Measurements from ENCODE around the gene HORMAD2.
"Not testable (repeated sequence)": the region's sequence is repeated elsewhere in the genome, so short reads cannot be mapped to it uniquely, and the experiment has no call there.

The HORMAD2 gene

DNA sequence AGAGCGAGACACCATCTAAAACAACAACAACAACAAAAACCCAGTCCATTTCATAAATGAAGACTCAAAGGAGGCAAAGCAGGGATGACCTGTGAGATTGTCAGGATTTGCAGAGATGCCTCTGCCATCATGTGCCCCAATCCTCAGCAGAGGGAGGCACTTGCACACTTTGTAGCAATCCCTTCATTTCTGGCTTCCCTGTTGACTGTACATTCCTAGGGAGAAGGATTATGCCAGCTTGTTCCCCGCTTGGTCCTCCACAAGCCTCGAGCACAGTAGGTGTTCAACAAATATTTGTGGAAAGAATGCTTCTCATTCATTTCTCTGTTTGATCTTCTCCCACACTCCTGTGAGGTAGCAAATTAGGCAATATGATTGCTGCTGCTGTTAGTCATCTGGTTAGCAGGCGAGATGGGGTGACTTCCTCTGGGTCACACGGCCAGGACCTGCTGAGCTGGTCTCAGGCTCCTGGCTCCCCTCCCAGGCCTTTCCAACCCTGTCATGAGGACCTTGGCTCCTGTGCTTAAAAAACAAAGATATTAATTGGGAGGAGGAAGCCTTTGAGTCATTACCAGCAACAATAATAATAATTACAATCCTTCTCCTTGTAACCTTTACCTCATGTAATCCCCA is 132.2 kb downstream of the HORMAD2 start:
- DNase-seq = no peak

GRCh38 chr22:30212996-30213441 is 132.8 kb downstream of the HORMAD2 start:
- DNase-seq = no peak

DNA sequence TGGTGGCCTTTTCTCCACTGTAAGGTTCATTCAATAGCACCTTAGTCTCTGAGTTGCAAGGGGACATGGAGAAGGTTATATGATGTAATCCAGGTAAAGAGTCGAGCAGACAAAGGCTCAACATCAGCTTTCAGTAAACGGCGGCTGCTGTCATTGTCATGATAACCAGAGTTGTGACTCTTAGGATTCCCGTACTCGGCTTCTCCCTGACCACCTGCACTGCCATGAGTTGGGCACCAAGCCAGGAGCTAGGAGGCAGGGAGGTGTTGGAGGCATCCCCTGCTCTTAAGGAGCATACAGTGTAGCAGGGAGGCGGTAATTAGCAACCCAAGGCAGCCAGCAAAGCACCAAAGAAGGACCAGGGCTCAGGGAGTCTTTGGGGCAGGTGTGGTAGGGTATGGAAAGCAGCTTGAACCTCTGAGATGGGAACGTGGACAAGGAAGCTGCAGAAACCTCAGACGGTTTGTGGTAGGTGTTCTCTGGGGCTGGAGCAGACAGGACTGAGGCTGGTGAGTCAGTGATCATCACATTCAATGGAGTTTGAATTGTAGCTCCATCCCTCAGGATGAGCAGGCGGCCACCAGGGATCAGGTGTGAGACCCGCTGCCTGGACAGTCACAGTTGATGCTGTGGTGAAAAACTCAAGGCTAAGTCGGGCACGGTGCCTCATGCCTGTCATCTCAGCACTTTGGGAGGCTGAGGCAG is 134.6 kb downstream of the HORMAD2 start:
- DNase-seq = no peak

DNA sequence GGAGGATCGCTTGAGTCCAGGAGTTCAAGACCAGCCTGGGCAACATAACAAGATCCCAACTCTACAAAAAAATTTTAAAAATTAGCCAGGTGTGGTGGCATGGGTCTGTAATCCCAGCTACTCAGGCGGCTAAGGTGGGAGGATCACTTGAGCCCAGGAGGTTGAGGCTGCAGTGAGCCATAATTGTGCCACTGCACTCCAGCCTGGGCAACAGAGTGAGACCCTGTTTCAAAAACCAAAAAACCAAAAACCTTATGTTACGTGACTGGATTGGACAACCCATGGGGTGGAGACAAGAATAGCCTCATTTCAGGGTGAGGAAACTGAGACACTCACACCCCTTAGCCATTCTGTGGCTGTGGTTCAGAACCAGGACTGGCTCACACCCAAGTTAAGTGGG is 136.0 kb downstream of the HORMAD2 start:
- not testable (repeated sequence) for DNase-seq

- DNase-seq = no peak
Observed at GRCh38 chr22:30216710-30217109, 136.4 kb downstream of the HORMAD2 start.

DNA sequence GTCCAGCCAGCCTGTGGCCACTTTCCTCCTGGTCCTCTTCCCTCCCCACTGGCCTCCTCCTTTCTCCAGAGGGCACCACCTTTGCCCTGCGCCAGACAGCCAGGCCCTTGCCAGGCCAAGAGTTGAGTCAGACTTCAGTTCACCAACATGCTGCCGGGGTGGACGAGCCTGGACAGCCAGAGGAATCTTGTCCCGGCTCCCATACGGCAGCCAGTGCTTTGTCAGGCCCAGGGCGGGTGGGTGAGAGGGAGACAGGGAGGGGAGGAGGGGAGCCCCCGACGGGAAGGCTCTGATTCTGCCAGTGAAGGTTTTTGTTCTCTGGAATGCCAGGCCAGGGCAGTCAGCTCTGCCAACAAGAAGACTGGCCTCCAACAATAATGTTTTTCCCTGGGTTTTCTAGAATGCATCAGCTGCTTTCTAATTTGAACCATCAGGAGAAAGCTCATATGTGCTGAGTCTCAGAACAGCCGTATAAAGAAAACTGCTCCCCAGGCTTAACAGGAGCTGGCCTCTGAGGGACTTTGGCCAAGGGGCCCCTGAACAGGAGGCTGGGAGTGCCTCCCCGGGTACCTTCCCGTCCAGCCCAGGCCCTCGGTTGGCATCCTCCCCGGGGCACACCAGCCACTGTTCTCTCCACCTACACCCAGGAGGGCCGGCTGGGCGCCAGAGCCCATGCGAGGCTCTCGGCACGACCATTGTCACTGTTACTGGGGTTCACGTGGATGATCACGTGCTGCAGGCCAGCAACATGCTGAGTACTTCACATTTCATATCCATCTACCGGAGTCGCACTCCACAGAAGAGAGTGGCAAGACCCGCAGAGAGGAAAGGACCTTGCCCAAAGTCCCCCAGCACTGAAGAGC is 137.7 kb downstream of the HORMAD2 start:
- DNase-seq = no peak

DNA sequence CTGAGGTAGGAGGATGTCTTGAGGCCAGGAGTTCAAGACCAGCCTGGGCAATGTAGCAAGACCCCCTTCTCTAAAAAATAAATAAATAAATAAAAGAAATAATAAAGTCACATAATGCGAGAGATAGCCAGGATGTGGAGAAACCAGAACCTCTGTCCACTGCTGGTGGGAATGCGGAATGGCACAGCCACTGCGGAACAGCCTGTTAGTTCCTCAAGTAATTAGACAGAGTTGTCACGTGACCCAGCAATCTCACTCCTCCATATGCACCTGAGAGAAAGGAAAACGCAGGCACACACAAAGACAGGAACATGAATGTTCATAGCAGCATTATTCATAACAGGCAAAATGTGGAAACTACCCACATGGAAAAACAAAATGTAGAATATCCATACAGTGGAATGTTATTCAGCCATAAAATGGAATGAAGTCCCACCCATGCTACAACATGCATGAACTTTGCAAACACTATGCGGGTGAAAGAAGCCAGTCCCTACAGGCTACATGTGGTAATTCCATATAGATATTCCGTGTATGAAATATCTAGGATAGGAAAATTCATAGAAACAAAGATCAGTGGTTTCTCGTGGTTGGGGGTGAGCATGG is 138.9 kb downstream of the HORMAD2 start:
- no peak for DNase-seq

DNA sequence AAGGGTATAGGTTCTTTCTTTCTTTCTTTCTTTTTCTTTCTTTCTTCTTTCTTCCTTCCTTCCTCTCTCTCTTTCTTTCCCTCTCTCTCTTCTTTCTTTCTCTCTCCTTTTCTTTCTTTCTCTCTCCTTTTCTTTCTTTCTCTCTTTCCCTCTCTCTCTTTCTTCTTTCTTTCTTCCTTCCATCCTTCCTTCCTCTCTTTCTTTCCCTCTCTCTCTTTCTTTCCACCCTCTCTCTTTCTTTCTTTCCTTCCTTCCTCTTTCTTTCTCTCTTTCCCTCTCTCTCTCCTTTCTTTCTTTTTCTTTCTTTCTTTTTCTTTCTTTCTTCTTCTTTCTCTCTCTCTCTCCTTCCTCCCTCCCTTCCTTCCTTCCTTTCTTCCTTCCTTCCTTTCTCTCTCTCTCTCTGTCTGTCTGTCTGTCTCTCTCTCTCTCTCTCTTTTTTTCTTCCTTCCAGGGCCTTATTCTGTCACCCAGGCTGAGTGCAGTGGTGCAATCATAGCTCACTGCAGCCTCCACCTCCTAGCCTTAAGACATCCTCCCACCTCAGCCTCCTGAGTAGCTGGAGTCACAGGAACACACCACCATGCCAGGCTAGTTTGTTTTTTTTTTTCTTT is 139.5 kb downstream of the HORMAD2 start:
- no peak for DNase-seq

- DNase-seq = no peak
Observed at GRCh38 chr22:30220338-30221012, 140.2 kb downstream of the HORMAD2 start.

GRCh38 chr22:30221121-30221992 is 141.1 kb downstream of the HORMAD2 start:
- no peak for DNase-seq

- no peak for DNase-seq
Observed at GRCh38 chr22:30222321-30222720, 142.1 kb downstream of the HORMAD2 start.

DNA sequence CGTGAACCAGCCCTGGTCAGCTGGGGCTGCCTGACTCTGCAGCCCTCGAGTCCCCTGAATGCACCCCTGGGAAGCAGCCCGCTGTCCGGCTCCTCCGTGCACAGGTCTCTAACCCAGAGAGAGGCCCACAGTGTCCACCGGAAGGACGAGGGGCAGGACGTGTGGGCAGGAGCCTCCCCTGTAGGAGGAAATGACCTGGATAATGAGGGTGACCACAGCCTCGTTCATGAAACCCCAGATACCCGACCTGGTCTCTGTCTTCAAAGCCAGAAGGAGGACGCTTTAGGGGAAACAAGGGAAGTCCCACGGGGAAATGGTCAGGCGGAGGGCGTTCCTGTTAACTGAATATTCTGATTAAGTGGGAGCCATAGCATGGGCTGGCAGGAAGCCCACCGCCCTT is 143.0 kb downstream of the HORMAD2 start:
- DNase-seq = no peak

- DNase-seq = no peak
Observed at GRCh38 chr22:30224161-30224857, 144.0 kb downstream of the HORMAD2 start.

GRCh38 chr22:30225220-30225927 is 145.1 kb downstream of the HORMAD2 start:
- DNase-seq = no peak

DNA sequence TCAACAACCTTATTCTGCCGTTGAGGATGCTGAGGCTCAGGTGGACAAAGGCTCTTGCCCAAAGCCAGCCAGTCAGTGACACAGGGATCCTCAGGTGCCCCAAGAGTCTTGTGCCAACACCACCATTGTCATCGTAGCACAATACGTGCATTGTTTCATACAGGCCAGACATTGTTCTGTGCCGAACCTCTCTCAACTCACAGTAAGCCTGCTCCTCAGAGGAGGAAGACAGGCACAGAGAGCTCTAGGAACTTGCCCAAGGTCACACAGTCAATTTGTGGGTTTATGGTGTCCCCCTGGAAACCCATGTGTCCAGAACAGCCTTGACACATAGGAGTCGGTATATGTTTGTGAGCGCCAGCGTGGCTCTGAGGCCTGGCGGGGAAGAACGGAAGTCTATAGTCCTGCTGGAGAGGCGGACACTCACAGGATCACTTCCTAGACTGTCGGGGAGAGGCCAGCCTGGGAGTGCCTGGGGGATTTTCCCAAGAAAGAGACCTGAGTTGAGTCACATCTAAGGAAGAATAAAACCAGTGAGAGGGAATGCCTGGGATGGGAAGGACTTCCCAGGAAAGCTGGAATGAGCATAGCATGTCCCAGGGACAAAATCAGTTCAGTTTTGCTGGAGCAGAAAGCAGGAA is 146.0 kb downstream of the HORMAD2 start:
- DNase-seq = no peak

Measured in DMS79 treated with DMSO at 0.1 percent for 48 hours (cell line).